ENCODE measurements around the gene CFAP65. TPM values are rescaled to one million over a fixed set of nuclear protein-coding genes. Genes with fewer than 3 reads are reported as not detected.
A peak's percentile ranks its signal among the peaks of the same experiment; 100 is the strongest.

The CFAP65 gene
- total and polyA plus RNA-seq, 2 of the 13 experiments (the other 11 are each of a cell fraction or from before 2014, with no cell fraction given), result 0.05 TPM; not detected in 1

- TF ChIP-seq, protein P1, sequence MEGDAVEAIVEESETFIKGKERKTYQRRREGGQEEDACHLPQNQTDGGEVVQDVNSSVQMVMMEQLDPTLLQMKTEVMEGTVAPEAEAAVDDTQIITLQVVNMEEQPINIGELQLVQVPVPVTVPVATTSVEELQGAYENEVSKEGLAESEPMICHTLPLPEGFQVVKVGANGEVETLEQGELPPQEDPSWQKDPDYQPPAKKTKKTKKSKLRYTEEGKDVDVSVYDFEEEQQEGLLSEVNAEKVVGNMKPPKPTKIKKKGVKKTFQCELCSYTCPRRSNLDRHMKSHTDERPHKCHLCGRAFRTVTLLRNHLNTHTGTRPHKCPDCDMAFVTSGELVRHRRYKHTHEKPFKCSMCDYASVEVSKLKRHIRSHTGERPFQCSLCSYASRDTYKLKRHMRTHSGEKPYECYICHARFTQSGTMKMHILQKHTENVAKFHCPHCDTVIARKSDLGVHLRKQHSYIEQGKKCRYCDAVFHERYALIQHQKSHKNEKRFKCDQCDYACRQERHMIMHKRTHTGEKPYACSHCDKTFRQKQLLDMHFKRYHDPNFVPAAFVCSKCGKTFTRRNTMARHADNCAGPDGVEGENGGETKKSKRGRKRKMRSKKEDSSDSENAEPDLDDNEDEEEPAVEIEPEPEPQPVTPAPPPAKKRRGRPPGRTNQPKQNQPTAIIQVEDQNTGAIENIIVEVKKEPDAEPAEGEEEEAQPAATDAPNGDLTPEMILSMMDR (CRISPR knock-in tag; IDR thresholded peaks at IDR 0.05), result peak; percentile 19; the same call in 1 of the 2 replicates
- peak; percentile 68; the same call in 1 of the 2 replicates for TF ChIP-seq DPF2 (CRISPR knock-in tag; IDR thresholded peaks at IDR 0.05; ENCODE audit: borderline replicate concordance, low read depth)
- 0 out of 2 replicates have a peak, but pooled peaks have one; percentile 27 for TF ChIP-seq GATAD1 (CRISPR knock-in tag; IDR thresholded peaks at IDR 0.05)
- peak; percentile 42; the same call in 1 of the 2 replicates for TF ChIP-seq REPIN1 (CRISPR knock-in tag; IDR thresholded peaks at IDR 0.05; ENCODE audit: borderline replicate concordance, low read depth)
- TF ChIP-seq NONO (IDR thresholded peaks at IDR 0.05), result no peak
- peak; percentile 93 for TF ChIP-seq NONO (CRISPR knock-in tag; conservative IDR thresholded peaks at IDR 0.05)
- TF ChIP-seq GZF1 (CRISPR knock-in tag; IDR thresholded peaks at IDR 0.05), result 0 out of 2 replicates have a peak, but pooled peaks have one; percentile 46
- peak; percentile 43; the same call in 1 of the 2 replicates for TF ChIP-seq MTA1 (CRISPR knock-in tag; IDR thresholded peaks at IDR 0.05; ENCODE audit: borderline replicate concordance)
- peak; percentile 26; the same call in 1 of the 2 replicates for TF ChIP-seq HES4 (CRISPR knock-in tag; IDR thresholded peaks at IDR 0.05; ENCODE audit: borderline replicate concordance)
- peak; percentile 83; the same call in 1 of the 2 replicates for TF ChIP-seq ZNF670 (CRISPR knock-in tag; IDR thresholded peaks at IDR 0.05; ENCODE audit: borderline replicate concordance)
- TF ChIP-seq PAXIP1 (CRISPR knock-in tag; conservative IDR thresholded peaks at IDR 0.05), result peak; percentile 89
- peak; percentile 95 for TF ChIP-seq DRAP1 (CRISPR knock-in tag; IDR thresholded peaks at IDR 0.05)
- TF ChIP-seq, protein P2, sequence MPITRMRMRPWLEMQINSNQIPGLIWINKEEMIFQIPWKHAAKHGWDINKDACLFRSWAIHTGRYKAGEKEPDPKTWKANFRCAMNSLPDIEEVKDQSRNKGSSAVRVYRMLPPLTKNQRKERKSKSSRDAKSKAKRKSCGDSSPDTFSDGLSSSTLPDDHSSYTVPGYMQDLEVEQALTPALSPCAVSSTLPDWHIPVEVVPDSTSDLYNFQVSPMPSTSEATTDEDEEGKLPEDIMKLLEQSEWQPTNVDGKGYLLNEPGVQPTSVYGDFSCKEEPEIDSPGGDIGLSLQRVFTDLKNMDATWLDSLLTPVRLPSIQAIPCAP (CRISPR knock-in tag; IDR thresholded peaks at IDR 0.05; ENCODE audit: low read depth), result peak; percentile 54; the same call in 1 of the 2 replicates
- peak; percentile 87 for TF ChIP-seq ZNF589 (CRISPR knock-in tag; conservative IDR thresholded peaks at IDR 0.05)
- TF ChIP-seq, protein P3, sequence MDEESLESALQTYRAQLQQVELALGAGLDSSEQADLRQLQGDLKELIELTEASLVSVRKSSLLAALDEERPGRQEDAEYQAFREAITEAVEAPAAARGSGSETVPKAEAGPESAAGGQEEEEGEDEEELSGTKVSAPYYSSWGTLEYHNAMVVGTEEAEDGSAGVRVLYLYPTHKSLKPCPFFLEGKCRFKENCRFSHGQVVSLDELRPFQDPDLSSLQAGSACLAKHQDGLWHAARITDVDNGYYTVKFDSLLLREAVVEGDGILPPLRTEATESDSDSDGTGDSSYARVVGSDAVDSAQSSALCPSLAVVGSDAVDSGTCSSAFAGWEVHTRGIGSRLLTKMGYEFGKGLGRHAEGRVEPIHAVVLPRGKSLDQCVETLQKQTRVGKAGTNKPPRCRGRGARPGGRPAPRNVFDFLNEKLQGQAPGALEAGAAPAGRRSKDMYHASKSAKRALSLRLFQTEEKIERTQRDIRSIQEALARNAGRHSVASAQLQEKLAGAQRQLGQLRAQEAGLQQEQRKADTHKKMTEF (CRISPR knock-in tag; IDR thresholded peaks at IDR 0.05), result peak; percentile 85; the same call in 1 of the 2 replicates
- TF ChIP-seq, protein P4, sequence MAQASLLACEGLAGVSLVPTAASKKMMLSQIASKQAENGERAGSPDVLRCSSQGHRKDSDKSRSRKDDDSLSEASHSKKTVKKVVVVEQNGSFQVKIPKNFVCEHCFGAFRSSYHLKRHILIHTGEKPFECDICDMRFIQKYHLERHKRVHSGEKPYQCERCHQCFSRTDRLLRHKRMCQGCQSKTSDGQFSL (CRISPR knock-in tag; IDR thresholded peaks at IDR 0.05), result peak; percentile 69
- TF ChIP-seq ZNF414 (CRISPR knock-in tag; IDR thresholded peaks at IDR 0.05), result peak; percentile 94
- 0 out of 2 replicates have a peak, but pooled peaks have one; percentile 53 for TF ChIP-seq EEA1 (CRISPR knock-in tag; IDR thresholded peaks at IDR 0.05; ENCODE audit: borderline replicate concordance)
Observed at GRCh38 chr2:219001577-219002394, 39.5 kb downstream of the CFAP65 start (continued).

Measured in HepG2 (cell line).